ENCODE measurements around the gene GNA15. TPM values are rescaled to one million over a fixed set of nuclear protein-coding genes. Genes with fewer than 3 reads are reported as not detected.

Gene GNA15
- total and polyA plus RNA-seq, 2 of the 8 experiments (the other 6 are each of a cell fraction or from before 2014, with no cell fraction given) = 0.26 to 0.45 TPM

- CTCF ChIA-PET (ENCODE audit: partially characterized antibody) = interaction anchor here (0.6 to 10.8 kb wide), 33 partner anchors 9 to 313 kb away, joined by 3 to 166 read pairs (median 4); partner anchors contain the start of genes GNA15 and TLE6
- H2BK12ac ChIP-seq (ENCODE audit: low read depth, low read length) = peak overlapping the region; percentile 68; the same call in 1 of the 2 replicates
- peak; percentile 85 to 87 for DNase-seq (ENCODE audit: low read depth in 1 of 2, low spot score in 2 of 2)
- TF ChIP-seq MAFK (IDR thresholded peaks at IDR 0.05; ENCODE audit: low read depth, low read length) = peak; percentile 3; the same call in 1 of the 2 replicates
- TF ChIP-seq JUN (IDR thresholded peaks at IDR 0.05; ENCODE audit: low read depth, low read length) = 0 out of 2 replicates have a peak, but pooled peaks have one; percentile 22
- peak; percentile 68; the same call in 1 of the 2 replicates for TF ChIP-seq GABPA (IDR thresholded peaks at IDR 0.05; ENCODE audit: borderline replicate concordance, insufficient read depth, low read length)
- TF ChIP-seq CBX8 (IDR thresholded peaks at IDR 0.05; ENCODE audit: borderline replicate concordance, low read depth, low read length) = no peak
- peak; percentile 24; the same call in 1 of the 2 replicates for TF ChIP-seq KDM1A (IDR thresholded peaks at IDR 0.05; ENCODE audit: borderline replicate concordance, low read length)
- TF ChIP-seq TBP (IDR thresholded peaks at IDR 0.05; ENCODE audit: low read depth, low read length) = peak; percentile 57; the same call in 1 of the 2 replicates
- TF ChIP-seq MAX (IDR thresholded peaks at IDR 0.05) = peak; percentile 67
Measured at GRCh38 chr19:3125900-3126524, 9.8 kb upstream of the GNA15 start.

More at GRCh38 chr19:3125900-3126524, 9.8 kb upstream of the GNA15 start:
- H3K27me3 ChIP-seq (replicated peaks in 1 of 4; ENCODE audit: control insufficient read depth in 3 of 4, extremely low read depth in 1 of 4, insufficient read depth in 3 of 4, low read length in 3 of 4) = no peaks in the 10 kb centered on the region
- H4K20me1 ChIP-seq (replicated peaks in 1 of 2; ENCODE audit: control insufficient read depth in 1 of 2, insufficient read depth in 2 of 2, low read length in 2 of 2) = no peaks in the 10 kb centered on the region
- no peak overlapping the region for H2BK120ac ChIP-seq (replicated peaks; ENCODE audit: low read depth, low read length)
- H3K23me2 ChIP-seq (ENCODE audit: low read depth, low read length) = no peaks in the 10 kb centered on the region
- no peak overlapping the region for H3K23ac ChIP-seq (ENCODE audit: insufficient read length)
- no peak overlapping the region for H2AK5ac ChIP-seq (ENCODE audit: low read depth, low read length)
- H2BK15ac ChIP-seq (ENCODE audit: low read length) = no peak overlapping the region
- H3K79me2 ChIP-seq (ENCODE audit: control insufficient read depth in 1 of 2, insufficient read depth in 2 of 2, low read length in 2 of 2) = no peaks in the 10 kb centered on the region
- H2AFZ ChIP-seq (ENCODE audit: low read length) = no peak overlapping the region
- H3K79me1 ChIP-seq (ENCODE audit: low read depth, low read length) = no peaks in the 10 kb centered on the region
- H3K14ac ChIP-seq (ENCODE audit: insufficient read length) = no peak overlapping the region
- no peak overlapping the region for H2BK5ac ChIP-seq (ENCODE audit: low read depth, low read length)
- H2BK20ac ChIP-seq (ENCODE audit: low read length) = no peak overlapping the region
- H4K8ac ChIP-seq (ENCODE audit: extremely low read depth, insufficient read depth, low read length) = no peak overlapping the region
- H3K9ac ChIP-seq (replicated peaks in 1 of 4; ENCODE audit: extremely low read depth in 1 of 4, low read depth in 3 of 4, low read length in 3 of 4) = no peak overlapping the region
- H3K4ac ChIP-seq (replicated peaks; ENCODE audit: insufficient read length, low read depth, low read length) = no peak overlapping the region
- no peak overlapping the region for H3K4me2 ChIP-seq (ENCODE audit: insufficient read depth in 1 of 2, low read depth in 2 of 2, low read length in 2 of 2)
- H3K4me3 ChIP-seq (ENCODE audit: extremely low read depth in 1 of 4, insufficient read depth in 2 of 4, low read depth in 3 of 4, low read length in 4 of 4) = no peak overlapping the region
- no peaks in the 10 kb centered on the region for H3K9me3 ChIP-seq (ENCODE audit: insufficient read depth in 2 of 2, low read depth in 1 of 2, low read length in 1 of 2)
- no peaks in the 10 kb centered on the region for H3K4me1 ChIP-seq (replicated peaks in 1 of 4; ENCODE audit: control insufficient read depth in 3 of 4, insufficient read depth in 4 of 4, low read length in 3 of 4)
- H3K56ac ChIP-seq (replicated peaks; ENCODE audit: insufficient read length, low read depth, low read length) = no peak overlapping the region
- POLR2A ChIA-PET (ENCODE audit: partially characterized antibody) = interaction anchor here (0.8 to 1.2 kb wide), 3 partner anchors 9 to 50 kb away, joined by 3 to 4 read pairs (median 3); no protein-coding TSS in a partner anchor
- FAIRE-seq = peak; percentile 19
- no peak overlapping the region for H4K5ac ChIP-seq (ENCODE audit: insufficient read length, low read depth, low read length)
- no peak overlapping the region for H3K27ac ChIP-seq (ENCODE audit: low read depth, low read length)
- H4K91ac ChIP-seq (replicated peaks; ENCODE audit: insufficient read length, low read length) = no peak overlapping the region
- 18% methylated on average over 12 of the region's 14 CpGs; no CpG with 5 or more reads in 1 of the 2 experiments for WGBS, 2 experiments (ENCODE audit: extremely low coverage in 1 of 2, insufficient coverage in 1 of 2, insufficient read length in 1 of 2, insufficient replicate concordance in 2 of 2, low coverage in 1 of 2, low lambda C conversion rate in 2 of 2, missing lambda C conversion rate in 1 of 2)
- no peak overlapping the region for H3K18ac ChIP-seq (ENCODE audit: extremely low read depth, low read length)
- H3K36me3 ChIP-seq (ENCODE audit: control insufficient read depth in 2 of 4, insufficient read depth in 4 of 4, low read length in 3 of 4) = no peaks in the 10 kb centered on the region; a peak in 1 of 8 replicates
